A549 (cell line): Measurements from ENCODE around the gene TDRKH. TPM values are rescaled to one million over a fixed set of nuclear protein-coding genes. Genes with fewer than 3 reads are reported as not detected.

Experiments
- ATAC-seq, 2 experiments: fragments of 200-7000 bp in 1 of 2; fragments of >200 bp in 1 of 2; cut with Nextera tagmentation in 1 of 2; cut with Tn5 transposase in 1 of 2; 3 replicates each; pipeline versions ENCODE4 v1.8.0 to v1.9.1; 2018 to 2020; ENCODE audit warnings: mild to moderate bottlenecking in 1 of 2, moderate library complexity in 1 of 2
- CTCF ChIA-PET: fragments of 300-600 bp; sonication (Branson Sonifier 250); formaldehyde crosslinking; extraction: SDS; loops from one replicate; lab custom pipeline; 2021; ENCODE audit warnings: antibody characterized with exemption, inconsistent platforms; lab: Yijun Ruan, JAX
- POLR2A ChIA-PET: fragments of 350-600 bp; formaldehyde crosslinking; extraction: SDS; loops from one replicate; lab custom pipeline; 2021; ENCODE audit warnings: antibody characterized with exemption, inconsistent platforms; lab: Yijun Ruan, JAX
- DNase-seq, 2 experiments: peaks; one replicate each; pipeline versions ENCODE4 v3.0.0 to v3.0.0-alpha.2; 2011 to 2016; ENCODE audit warnings: low read depth in 1 of 2, low spot score in 1 of 2
- FAIRE-seq: peaks from 2 replicates; lab custom pipeline; 2011; peaks lifted over from hg19 to GRCh38; lab: Jason Lieb, UNC
- H3K27ac ChIP-seq, 2 experiments: fragments of >200 bp; sonication (Bioruptor Twin); formaldehyde crosslinking; 3 replicates each; pipeline ENCODE4 v1.5.1; 2016 to 2017
- H3K4me1 ChIP-seq: fragments of >200 bp; sonication (Bioruptor Twin); formaldehyde crosslinking; 3 replicates; pipeline ENCODE4 v1.6.1; 2016
- H3K4me2 ChIP-seq: fragments of >200 bp; sonication (Bioruptor Twin); formaldehyde crosslinking; 3 replicates; pipeline ENCODE4 v1.6.1; 2016
- H3K4me3 ChIP-seq: fragments of >200 bp; sonication (Bioruptor Twin); formaldehyde crosslinking; 3 replicates; pipeline ENCODE4 v1.5.1; 2016
- H3K9me3 ChIP-seq: fragments of >200 bp; sonication (Bioruptor Twin); formaldehyde crosslinking; 3 replicates; pipeline ENCODE4 v1.6.1; 2016
- CHD4 ChIP-seq: fragments of 200-600 bp; sonication (generic); IDR thresholded peaks from 2 replicates; pipeline ENCODE4 v1.6.1; 2016; ENCODE audit warnings: antibody characterized with exemption, mild to moderate bottlenecking, borderline replicate concordance
- CTCF ChIP-seq: fragments of >200 bp; sonication (Bioruptor Twin); formaldehyde crosslinking; IDR thresholded peaks from 3 replicates; pipeline ENCODE4 v1.5.1; 2016
- EHF ChIP-seq: fragments of 250-450 bp; sonication (Bioruptor Pico); IDR thresholded peaks from 2 replicates; pipeline ENCODE4 v1.5.0; 2020; ENCODE audit warnings: mild to moderate bottlenecking
- FOSL2 ChIP-seq, 2 experiments: fragments of 450-650 bp in 1 of 2; fragments of >200 bp in 1 of 2; sonication (Bioruptor Twin) in 1 of 2; formaldehyde crosslinking; IDR thresholded peaks; 2 replicates each; pipeline versions ENCODE4 v1.5.0 to v1.6.1; 2016 to 2020; ENCODE audit warnings: mild to moderate bottlenecking in 1 of 2, moderate library complexity in 1 of 2
- FOXS1 ChIP-seq: fragments of 250-450 bp; sonication (Bioruptor Pico); IDR thresholded peaks from 2 replicates; pipeline ENCODE4 v1.5.0; 2020; ENCODE audit warnings: mild to moderate bottlenecking, moderate library complexity
- HES2 ChIP-seq: fragments of >200 bp; sonication (Bioruptor Twin); formaldehyde crosslinking; IDR thresholded peaks from 2 replicates; pipeline ENCODE4 v1.6.1; 2016
- HOXB13 ChIP-seq: fragments of 250-450 bp; sonication (Bioruptor Pico); IDR thresholded peaks from 2 replicates; pipeline ENCODE4 v1.5.0; 2020; ENCODE audit warnings: low read depth, mild to moderate bottlenecking, moderate library complexity
- JUNB ChIP-seq: fragments of >200 bp; sonication (Bioruptor Twin); formaldehyde crosslinking; IDR thresholded peaks from 2 replicates; pipeline ENCODE4 v1.6.1; 2016
- KDM1A ChIP-seq: fragments of 200-600 bp; sonication (generic); IDR thresholded peaks from 2 replicates; pipeline ENCODE4 v1.6.1; 2016; ENCODE audit warnings: low read depth, mild to moderate bottlenecking
- MAX ChIP-seq: IDR thresholded peaks from 2 replicates; pipeline ENCODE4 v1.6.1; 2012
- MAZ ChIP-seq: fragments of 150-350 bp; IDR thresholded peaks from 2 replicates; pipeline ENCODE4 v1.6.1; 2014; ENCODE audit warnings: antibody characterized with exemption, low read depth, low read length, borderline replicate concordance
- MYC ChIP-seq: IDR thresholded peaks from 2 replicates; pipeline ENCODE4 v1.6.1; 2012; ENCODE audit warnings: mild to moderate bottlenecking, inconsistent platforms, low read length, improper control_type of control experiment, borderline replicate concordance
- NPAS2 ChIP-seq: fragments of 250-450 bp; sonication (Bioruptor Pico); IDR thresholded peaks from 2 replicates; pipeline ENCODE4 v1.8.0; 2022; ENCODE audit warnings: mild to moderate bottlenecking, moderate library complexity, borderline replicate concordance
- NR3C1 ChIP-seq: fragments of >200 bp; sonication (Bioruptor Twin); formaldehyde crosslinking; IDR thresholded peaks from 3 replicates; pipeline ENCODE4 v1.6.1; 2017
- POLR2A ChIP-seq: IDR thresholded peaks from 2 replicates; pipeline ENCODE4 v1.6.1; 2012; ENCODE audit warnings: mild to moderate bottlenecking, low read length
- RAD21 ChIP-seq, 2 experiments: fragments of >200 bp in 1 of 2; sonication (Bioruptor Twin) in 1 of 2; formaldehyde crosslinking in 1 of 2; IDR thresholded peaks in 1 of 2; conservative IDR thresholded peaks in 1 of 2; 2 replicates in 1 of 2; 3 replicates in 1 of 2; pipeline ENCODE4 v1.6.1; 2012 to 2018; ENCODE audit warnings: inconsistent platforms in 1 of 2
- RARB ChIP-seq: fragments of 250-450 bp; sonication (Bioruptor Pico); IDR thresholded peaks from 2 replicates; pipeline ENCODE4 v1.8.0; 2021; ENCODE audit warnings: mild to moderate bottlenecking, moderate library complexity
- REST ChIP-seq: fragments of 200-600 bp; sonication (generic); IDR thresholded peaks from 2 replicates; pipeline ENCODE4 v1.6.1; 2016; ENCODE audit warnings: antibody characterized with exemption, mild to moderate bottlenecking, moderate library complexity
- SREBF2 ChIP-seq: fragments of 450-650 bp; IDR thresholded peaks from 2 replicates; pipeline ENCODE4 v1.6.1; 2014; ENCODE audit warnings: mild to moderate bottlenecking, moderate library complexity
- USF2 ChIP-seq: fragments of 450-650 bp; IDR thresholded peaks from 2 replicates; pipeline ENCODE4 v1.6.1; 2014; ENCODE audit warnings: antibody characterized with exemption
- WGBS: methylation state at CpG from one replicate; pipeline ENCODE4 v1.1.6; 2017; ENCODE audit errors: missing lambda C conversion rate; 5-methylcytosine and 5-hydroxymethylcytosine counted together
- polyA plus RNA-seq, 4 experiments: library from polyadenylated mRNA; depleted of rRNA in 3 of 4; stranded (reverse); fragments of >200 nt; fragmentation: RNase III in 1 of 4; extraction: RNeasy Plus Mini Kit Qiagen cat#74134 plus additional on column Dnase treatment in 1 of 4; gene quantifications; 2 replicates in 3 of 4; 3 replicates in 1 of 4; pipeline ENCODE4 v1.2.3, GENCODE V29; 2011 to 2017

TDRKH gene
- polyA plus RNA-seq, 2 of the 4 experiments (the other 2 are of a cell fraction) = 7.7 to 8.8 TPM

GRCh38 chr1:151839457-151840403, 49.4 kb upstream of the TDRKH start, which contains the start of gene C2CD4D:
Gene C2CD4D, minus strand, starts transcription at chr1:151839820. Its CDS starts 831 bp downstream, at chr1:151838989.
- WGBS = 88% methylated on average over 45 of the region's 47 CpGs
- Histone ChIP-seq H3K4me3 (no peak within 1 kb of the TSS), H3K27ac (no peak within 1 kb of the TSS), H3K4me2 (no peak within 1 kb of the TSS), H3K9me3 (no peaks in the 10 kb centered on the region), H3K4me1 (0 out of 3 replicates have a peak, but pooled peaks cover 3% of the 10 kb centered on the region)
- FAIRE-seq (no peak), ATAC-seq (no peak), DNase-seq (no peak)
- ChIA-PET POLR2A (no interaction called here), CTCF (interaction anchor here (0.8 to 5.5 kb wide), 10 partner anchors 7 to 246 kb away, joined by 3 to 77 read pairs (median 4); no protein-coding TSS in a partner anchor)
- TF ChIP-seq KDM1A = no peak
- no peak for TF ChIP-seq FOXS1 (CRISPR knock-in tag)
- no peak for TF ChIP-seq CHD4
- TF ChIP-seq MAZ = no peak
- no peak for TF ChIP-seq MYC
- no peak for TF ChIP-seq REST
- no peak for TF ChIP-seq SREBF2
- TF ChIP-seq NR3C1 = no peak
- no peak for TF ChIP-seq MAX

- 0 out of 3 replicates have a peak, but pooled peaks cover 3% of the 10 kb centered on the region for H3K4me1 ChIP-seq
- H3K27ac ChIP-seq = no peak overlapping the region
- FAIRE-seq (no peak), ATAC-seq (no peak)
- 98% methylated on average over 16 of the region's 16 CpGs for WGBS
- no peak overlapping the region for H3K4me2 ChIP-seq
- POLR2A ChIA-PET = no interaction called here
- H3K4me3 ChIP-seq = no peak overlapping the region
- no peaks in the 10 kb centered on the region for H3K9me3 ChIP-seq
- no peak for TF ChIP-seq CTCF
- TF ChIP-seq EHF = no peak
- no peak for TF ChIP-seq HES2
- no peak for TF ChIP-seq JUNB
- no peak for TF ChIP-seq MAX
- no peak for TF ChIP-seq FOSL2 (IDR thresholded peaks at IDR 0.05)
- no peak for TF ChIP-seq FOSL2 (CRISPR knock-in tag; IDR thresholded peaks at IDR 0.05)
- no peak for TF ChIP-seq POLR2A
- no peak for TF ChIP-seq HOXB13 (CRISPR knock-in tag)
- no peak for TF ChIP-seq SREBF2
- no peak for TF ChIP-seq RAD21 (conservative IDR thresholded peaks at IDR 0.05 in 1 of 2, IDR thresholded peaks at IDR 0.05 in 1 of 2)
- TF ChIP-seq USF2 = no peak
- no peak for TF ChIP-seq CHD4
- no peak for TF ChIP-seq RARB (CRISPR knock-in tag)
- TF ChIP-seq NPAS2 (CRISPR knock-in tag) = no peak
- TF ChIP-seq, all 56 proteins: peak for 0
- no peak for DNase-seq
- CTCF ChIA-PET = interaction anchor here (1.2 to 5.5 kb wide), 4 partner anchors 8 to 105 kb away, joined by 3 to 77 read pairs (median 28); no protein-coding TSS in a partner anchor
Measured at GRCh38 chr1:151839082-151839412, 48.7 kb upstream of the TDRKH start.
